RPMI7951 (cell line): ENCODE measurements around the gene ARHGAP26. TPM values are rescaled to one million over a fixed set of nuclear protein-coding genes. Genes with fewer than 3 reads are reported as not detected.

Source experiments
- DNase-seq: peaks from one replicate; pipeline ENCODE4 v3.0.0-alpha.2; 2012; ENCODE audit warnings: low read depth
- total RNA-seq: library from RNA; depleted of rRNA; stranded (reverse); fragments of >200 nt; shearing (Covaris generic); gene quantifications from 2 replicates; pipeline ENCODE4 v1.2.3, GENCODE V29; 2014

ARHGAP26 gene
- total RNA-seq, 1 experiment from 2014 or later: 1.1 TPM

- peak; percentile 11 for DNase-seq
Observed at GRCh38 chr5:142784401-142784955, 14.3 kb downstream of the ARHGAP26 start.

- DNase-seq: no peak
Observed at GRCh38 chr5:142785206-142785605, 15.0 kb downstream of the ARHGAP26 start.

- DNase-seq: no peak
Observed at GRCh38 chr5:142789206-142789605, 19.0 kb downstream of the ARHGAP26 start.

- no peak for DNase-seq
Observed at GRCh38 chr5:142792012-142792864, 22.1 kb downstream of the ARHGAP26 start.

- no peak for DNase-seq
Observed at GRCh38 chr5:142792865-142793232, 22.7 kb downstream of the ARHGAP26 start.

- no peak for DNase-seq
Observed at GRCh38 chr5:142794537-142794936, 24.4 kb downstream of the ARHGAP26 start.

- no peak for DNase-seq
Observed at GRCh38 chr5:142795251-142795650, 25.1 kb downstream of the ARHGAP26 start.

GRCh38 chr5:142796492-142797109 is 26.4 kb downstream of the ARHGAP26 start:
- no peak for DNase-seq

GRCh38 chr5:142797420-142797819 is 27.2 kb downstream of the ARHGAP26 start:
- DNase-seq: no peak

GRCh38 chr5:142798099-142798770 is 28.1 kb downstream of the ARHGAP26 start:
- DNase-seq: no peak

GRCh38 chr5:142800776-142801494 is 30.8 kb downstream of the ARHGAP26 start:
- no peak for DNase-seq

- DNase-seq: no peak
Observed at GRCh38 chr5:142801495-142801871, 31.3 kb downstream of the ARHGAP26 start.

- no peak for DNase-seq
Observed at GRCh38 chr5:142803428-142804125, 33.4 kb downstream of the ARHGAP26 start.

- no peak for DNase-seq
Observed at GRCh38 chr5:142805339-142805738, 35.2 kb downstream of the ARHGAP26 start.

- DNase-seq: no peak
Observed at GRCh38 chr5:142806841-142807267, 36.7 kb downstream of the ARHGAP26 start.

- no peak for DNase-seq
Observed at GRCh38 chr5:142807372-142807911, 37.3 kb downstream of the ARHGAP26 start.

- DNase-seq: no peak
Observed at GRCh38 chr5:142808878-142809598, 38.9 kb downstream of the ARHGAP26 start.

- no peak for DNase-seq
Observed at GRCh38 chr5:142810081-142810480, 39.9 kb downstream of the ARHGAP26 start.

GRCh38 chr5:142810743-142811290 is 40.6 kb downstream of the ARHGAP26 start:
- no peak for DNase-seq
